ENCODE measurements around the gene SH2D3C. TPM values are rescaled to one million over a fixed set of nuclear protein-coding genes. Genes with fewer than 3 reads are reported as not detected.

SH2D3C gene
- total RNA-seq, 2 experiments from 2014 or later, result 10.9 to 11.8 TPM

DNA sequence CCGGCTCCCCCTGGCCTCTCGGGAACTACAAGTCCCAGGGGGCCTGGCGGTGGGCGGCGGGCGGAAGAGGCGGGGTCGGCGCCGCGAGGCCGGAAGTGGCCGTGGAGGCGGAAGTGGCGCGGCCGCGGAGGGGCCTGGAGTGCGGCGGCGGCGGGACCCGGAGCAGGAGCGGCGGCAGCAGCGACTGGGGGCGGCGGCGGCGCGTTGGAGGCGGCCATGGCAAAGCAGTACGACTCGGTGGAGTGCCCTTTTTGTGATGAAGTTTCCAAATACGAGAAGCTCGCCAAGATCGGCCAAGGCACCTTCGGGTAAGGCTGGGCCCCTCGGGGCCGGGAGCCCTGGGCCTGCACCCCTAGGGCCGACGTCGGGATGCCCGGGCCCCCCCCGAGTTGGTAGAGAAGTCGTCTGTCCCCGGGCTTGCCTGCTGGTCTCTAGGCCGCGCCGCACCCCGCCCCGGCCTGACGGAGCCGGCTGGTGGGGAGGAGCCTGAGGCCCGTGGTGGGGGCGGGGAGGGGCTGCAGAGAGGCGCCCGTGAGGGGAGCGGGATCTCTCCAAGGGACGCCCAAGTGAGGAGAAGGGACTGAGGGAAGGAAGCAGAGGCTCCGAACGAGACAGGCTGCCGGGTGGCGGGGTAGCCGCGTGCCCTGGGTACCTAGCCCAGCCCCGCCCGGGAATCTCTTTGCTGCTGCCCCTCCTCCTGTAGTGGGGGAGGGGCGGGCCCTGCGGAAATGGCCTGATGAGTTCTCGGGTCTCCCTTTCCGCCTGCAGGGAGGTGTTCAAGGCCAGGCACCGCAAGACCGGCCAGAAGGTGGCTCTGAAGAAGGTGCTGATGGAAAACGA, 7.7 kb upstream of the SH2D3C start, which contains the start of gene CDK9:
CDK9 (plus strand) TSS at position 102 of the 840 bp plus-strand sequence; CDS start at position 217, 115 bp downstream.
- TF ChIP-seq, protein P1, sequence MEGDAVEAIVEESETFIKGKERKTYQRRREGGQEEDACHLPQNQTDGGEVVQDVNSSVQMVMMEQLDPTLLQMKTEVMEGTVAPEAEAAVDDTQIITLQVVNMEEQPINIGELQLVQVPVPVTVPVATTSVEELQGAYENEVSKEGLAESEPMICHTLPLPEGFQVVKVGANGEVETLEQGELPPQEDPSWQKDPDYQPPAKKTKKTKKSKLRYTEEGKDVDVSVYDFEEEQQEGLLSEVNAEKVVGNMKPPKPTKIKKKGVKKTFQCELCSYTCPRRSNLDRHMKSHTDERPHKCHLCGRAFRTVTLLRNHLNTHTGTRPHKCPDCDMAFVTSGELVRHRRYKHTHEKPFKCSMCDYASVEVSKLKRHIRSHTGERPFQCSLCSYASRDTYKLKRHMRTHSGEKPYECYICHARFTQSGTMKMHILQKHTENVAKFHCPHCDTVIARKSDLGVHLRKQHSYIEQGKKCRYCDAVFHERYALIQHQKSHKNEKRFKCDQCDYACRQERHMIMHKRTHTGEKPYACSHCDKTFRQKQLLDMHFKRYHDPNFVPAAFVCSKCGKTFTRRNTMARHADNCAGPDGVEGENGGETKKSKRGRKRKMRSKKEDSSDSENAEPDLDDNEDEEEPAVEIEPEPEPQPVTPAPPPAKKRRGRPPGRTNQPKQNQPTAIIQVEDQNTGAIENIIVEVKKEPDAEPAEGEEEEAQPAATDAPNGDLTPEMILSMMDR (IDR thresholded peaks at IDR 0.05), result no peak
- CTCF ChIA-PET, result interaction anchor here (0.6 to 5.3 kb wide), 15 partner anchors 9 to 156 kb away, joined by 3 to 43 read pairs (median 5); partner anchors contain the start of genes ST6GALNAC4 and TOR2A
- Mint-ChIP-seq H3K27me3 (no peaks in the 10 kb centered on the region), H3K27ac (peak within 1 kb of the TSS; percentile 97), H3K9me3 (no peaks in the 10 kb centered on the region), H3K36me3 (ENCODE audit: low read depth) (peaks cover 47% of the 10 kb centered on the region), H3K4me3 (peak within 1 kb of the TSS; percentile 93), H3K4me1 (ENCODE audit: low read depth) (peaks cover 68% of the 10 kb centered on the region)
- peaks cover 76% of the 10 kb centered on the region for H3K4me1 ChIP-seq (ENCODE audit: insufficient read depth, low read length)
- no peaks in the 10 kb centered on the region for H3K9me3 ChIP-seq (ENCODE audit: control insufficient read depth in 1 of 2, insufficient read depth in 1 of 2, low read length in 2 of 2)
- POLR2A ChIA-PET, result interaction anchor here (0.7 to 3.1 kb wide), 31 partner anchors 10 to 342 kb away, joined by 3 to 45 read pairs (median 7); partner anchors contain the start of genes DPM2, ENG, FPGS and LRSAM1
- peak within 1 kb of the TSS; percentile 89 to 90 for H3K27ac ChIP-seq (ENCODE audit: low read depth in 1 of 2, low read length in 2 of 2)
- DNase-seq, result peak; percentile 83 to 96 (median 92)
- intact Hi-C loops (cut with DNase I, micrococcal nuclease), result loop anchor here (1.0 to 5.0 kb wide), 11 partner anchors 15 to 282 kb away; partner anchors contain the start of genes FPGS (in 2 of the 2), TOR2A (in 2 of the 2) and PTRH1 (in 1 of the 2)
- H3K4me3 ChIP-seq (ENCODE audit: low read length), result peak within 1 kb of the TSS; percentile 90
- ATAC-seq (ENCODE audit: poor library complexity), result peak; percentile 56
- peaks cover 43% of the 10 kb centered on the region for H3K36me3 ChIP-seq (ENCODE audit: insufficient read depth, low read length)
- H3K27me3 ChIP-seq (ENCODE audit: control insufficient read depth in 1 of 2, insufficient read depth in 2 of 2, low read length in 2 of 2), result no peaks in the 10 kb centered on the region

DNA sequence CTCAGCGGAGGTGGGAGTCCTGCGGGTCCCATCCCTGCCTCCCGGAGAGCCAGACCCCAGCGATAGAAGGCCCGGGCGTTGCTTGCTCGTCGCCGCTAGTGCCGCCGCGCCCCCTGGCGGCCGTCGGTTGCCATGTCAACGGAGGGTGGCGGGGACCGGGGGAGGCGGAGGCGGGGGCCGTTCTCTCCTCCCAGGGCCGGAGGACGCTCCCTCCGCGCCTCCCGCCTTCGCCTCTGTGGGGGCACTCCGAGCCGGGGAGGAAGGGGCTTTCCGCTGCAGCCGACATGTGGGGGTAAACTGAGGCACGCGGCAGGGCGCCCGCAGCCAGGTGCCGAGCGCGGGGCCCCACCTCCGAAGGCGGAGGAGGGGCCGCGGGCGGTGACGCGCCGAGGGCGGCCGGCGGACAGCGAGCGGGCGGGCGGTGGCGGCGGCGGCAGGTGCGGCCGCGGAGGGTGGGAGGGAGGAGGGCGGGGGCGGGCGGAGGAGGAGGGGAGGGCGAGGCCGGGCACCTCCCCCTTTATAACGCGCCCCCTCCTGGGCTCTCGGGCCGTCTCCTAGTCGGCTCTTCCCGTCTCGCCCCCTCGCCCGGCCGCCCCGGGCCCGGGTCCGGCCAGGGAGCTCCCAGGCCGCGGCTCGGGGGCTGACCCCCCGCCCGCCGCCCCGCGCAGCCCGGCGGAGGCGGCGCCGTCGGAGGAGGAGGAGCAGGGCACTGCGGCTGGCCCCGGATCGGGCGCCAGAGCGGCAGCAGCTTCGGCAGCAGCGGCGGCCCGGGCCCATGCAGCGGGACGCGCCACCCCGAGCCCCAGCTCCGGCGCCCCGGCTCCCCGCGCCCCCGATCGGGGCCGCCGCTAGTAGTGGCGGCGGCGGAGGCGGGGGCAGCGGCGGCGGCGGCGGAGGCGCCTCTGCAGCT, 6.8 kb upstream of the SH2D3C start:
- peaks cover 72% of the 10 kb centered on the region for H3K4me1 Mint-ChIP-seq (ENCODE audit: low read depth)
- H3K36me3 ChIP-seq (ENCODE audit: insufficient read depth, low read length), result peaks cover 34% of the 10 kb centered on the region
- peak overlapping the region; percentile 81 for H3K4me3 Mint-ChIP-seq
- H3K27ac Mint-ChIP-seq, result peak overlapping the region; percentile 97
- H3K4me1 ChIP-seq (ENCODE audit: insufficient read depth, low read length), result peaks cover 84% of the 10 kb centered on the region
- peaks cover 40% of the 10 kb centered on the region for H3K36me3 Mint-ChIP-seq (ENCODE audit: low read depth)
- no peaks in the 10 kb centered on the region for H3K9me3 Mint-ChIP-seq
- intact Hi-C loops (cut with DNase I, micrococcal nuclease), result loop anchor here (1.0 to 5.0 kb wide), 6 partner anchors 14 to 281 kb away; partner anchors contain the start of gene TOR2A (in 2 of the 2)
- H3K27me3 Mint-ChIP-seq, result no peaks in the 10 kb centered on the region
- ChIA-PET POLR2A (interaction anchor here (0.7 to 3.1 kb wide), 32 partner anchors 9 to 343 kb away, joined by 3 to 45 read pairs (median 6); partner anchors contain the start of genes DPM2, ENG, FPGS and LRSAM1), CTCF (interaction anchor here (0.6 to 5.3 kb wide), 16 partner anchors 9 to 157 kb away, joined by 3 to 43 read pairs (median 5); partner anchors contain the start of genes ST6GALNAC4 and TOR2A)
- ATAC-seq (ENCODE audit: poor library complexity), result peak; percentile 51
- TF ChIP-seq, protein P1 (IDR thresholded peaks at IDR 0.05), result peak; percentile 76
- H3K27ac ChIP-seq (ENCODE audit: low read depth in 1 of 2, low read length in 2 of 2), result peak overlapping the region; percentile 85 to 89
- H3K27me3 ChIP-seq (ENCODE audit: control insufficient read depth in 1 of 2, insufficient read depth in 2 of 2, low read length in 2 of 2), result no peaks in the 10 kb centered on the region
- H3K4me3 ChIP-seq (ENCODE audit: low read length), result peak overlapping the region; percentile 50
- DNase-seq, result peak; percentile 80 to 95 (median 89)
- no peaks in the 10 kb centered on the region for H3K9me3 ChIP-seq (ENCODE audit: control insufficient read depth in 1 of 2, insufficient read depth in 1 of 2, low read length in 2 of 2)

Measured in CD4-positive, alpha-beta T cell (primary cell).